ENCODE measurements around the gene METTL3. TPM values are rescaled to one million over a fixed set of nuclear protein-coding genes. Genes with fewer than 3 reads are reported as not detected.

METTL3 gene
- 24.4 and 24.5 TPM in 2 replicates for total RNA-seq

DNA sequence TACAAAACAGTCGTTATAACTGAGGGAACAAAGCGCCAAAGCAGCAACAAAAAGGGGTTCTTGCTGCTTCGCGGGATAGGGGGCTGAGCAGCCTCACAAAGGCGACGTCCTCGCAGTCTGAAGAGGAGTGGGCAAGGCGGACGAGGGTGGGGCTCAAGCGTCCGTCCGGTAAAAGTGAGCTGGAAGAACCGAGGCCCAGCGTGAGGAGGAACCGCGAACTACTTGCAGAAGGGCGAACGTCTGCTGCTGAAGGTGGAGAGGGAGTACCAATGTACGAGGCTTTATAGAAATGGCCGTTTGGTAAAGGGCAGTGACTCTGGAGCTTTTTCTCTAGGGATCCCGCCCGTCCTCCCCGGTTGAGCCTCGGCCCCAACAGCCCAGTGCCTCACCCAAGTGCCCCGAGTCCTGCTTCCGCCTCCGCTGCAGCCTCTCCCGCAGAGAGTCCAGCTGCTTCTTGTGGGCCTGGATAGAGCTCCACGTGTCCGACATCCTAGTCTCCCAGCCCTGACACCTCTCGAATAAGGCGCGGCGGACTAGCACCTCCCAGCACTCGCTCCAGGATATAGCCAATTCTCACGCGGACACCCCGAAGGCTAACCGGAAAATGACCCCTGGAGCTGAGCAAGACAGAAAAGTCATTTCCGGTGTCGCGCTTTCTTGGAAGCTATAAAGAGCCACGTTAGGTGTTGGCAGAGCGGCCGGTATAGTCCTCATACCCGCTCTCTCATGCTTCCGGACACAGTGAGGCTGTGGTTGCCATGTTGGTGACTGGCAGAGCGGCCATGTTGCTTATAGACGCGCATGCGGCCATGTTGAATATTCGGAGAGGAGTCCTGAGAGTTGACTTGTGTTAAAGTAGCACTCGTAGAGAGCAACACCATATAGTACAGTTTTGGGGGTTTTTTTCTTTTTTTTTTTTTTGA lies at the start of gene METTL3:
TSS of gene METTL3 (minus strand) at position 606 of the 923 bp plus-strand sequence. CDS start at position 489, 117 bp downstream.

DNA sequence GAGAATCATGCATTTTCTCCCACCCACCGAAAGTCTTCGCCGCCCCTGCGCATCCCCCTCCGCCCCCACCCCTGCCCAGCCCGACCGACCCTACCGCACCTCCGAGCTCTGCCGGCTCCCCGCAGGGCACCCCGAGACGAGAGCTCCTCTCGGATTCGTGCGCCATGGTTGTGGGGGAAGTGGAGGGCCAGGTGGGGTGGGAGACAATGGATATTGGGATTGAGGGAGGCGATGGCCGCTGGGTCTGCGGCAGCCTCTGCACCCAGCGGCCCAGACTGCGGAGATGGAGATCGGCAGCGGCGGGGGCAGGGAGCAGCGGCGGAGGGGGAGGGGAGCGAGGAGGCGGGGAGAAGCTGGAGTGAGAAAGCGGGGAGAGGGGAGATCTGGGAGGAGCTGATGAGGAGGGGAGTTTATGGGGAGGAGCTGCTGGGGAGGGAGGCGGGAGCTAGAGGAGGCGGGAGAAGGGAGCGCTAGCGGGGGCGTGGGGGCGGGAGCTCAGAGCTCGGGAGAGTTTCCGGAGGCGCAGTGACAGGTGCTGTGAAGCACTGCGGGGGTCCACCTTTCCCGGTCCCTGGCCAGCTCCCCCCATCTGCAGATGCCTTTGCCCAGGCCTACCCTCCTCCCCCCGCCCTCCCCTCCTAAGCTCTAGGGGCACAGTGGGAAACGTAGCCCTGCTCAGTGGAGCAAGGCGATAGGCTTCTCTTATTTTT lies 15.0 kb upstream of the METTL3 start, which contains the start of gene SALL2:
TSS of gene SALL2 (minus strand) at position 385 of the 710 bp plus-strand sequence. CDS start at position 166, 219 bp downstream.

DNA sequence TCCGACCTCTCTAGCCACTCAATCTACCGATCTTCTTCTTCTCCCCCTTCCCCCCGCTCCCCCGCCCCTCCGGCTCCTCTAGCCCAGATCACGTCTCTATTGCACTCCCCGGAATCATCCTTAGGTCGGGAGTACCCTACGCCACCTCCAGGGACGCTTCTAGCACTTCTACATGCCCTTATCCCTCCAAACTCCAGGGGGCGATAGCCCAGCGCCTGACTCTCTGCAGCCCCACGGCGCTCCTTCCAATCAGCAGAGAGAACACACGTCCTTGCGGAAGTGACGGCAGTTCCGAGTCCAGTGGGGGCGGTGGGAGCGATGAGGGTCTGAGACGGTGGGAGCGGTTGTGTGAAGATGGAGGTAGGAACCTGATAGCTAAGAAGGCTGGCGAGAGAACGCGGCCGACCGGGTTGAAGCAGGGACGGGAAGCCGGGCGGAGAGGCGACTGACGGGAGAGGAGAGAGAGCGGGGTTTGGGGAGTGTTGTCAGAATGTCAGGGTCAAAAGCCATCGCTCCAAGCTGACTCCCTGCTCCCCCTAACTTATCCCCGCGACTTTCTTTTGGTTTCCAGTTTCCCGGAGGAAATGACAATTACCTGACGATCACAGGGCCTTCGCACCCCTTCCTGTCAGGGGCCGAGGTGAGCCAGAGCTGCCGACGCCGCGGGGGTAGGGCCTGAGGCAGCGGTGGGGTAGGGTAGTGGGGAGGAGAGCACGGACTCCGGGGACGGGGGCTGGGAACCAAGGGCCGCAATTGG lies 34.0 kb downstream of the METTL3 start, which contains the start of the genes RAB2B and TOX4:
TSS of gene RAB2B (minus strand) at position 35 of the 757 bp plus-strand sequence. CDS start 87 bp downstream, outside the sequence.
TSS of gene TOX4 (plus strand) at position 271 of the 757 bp plus-strand sequence. CDS start at position 355, 84 bp downstream.

DNA sequence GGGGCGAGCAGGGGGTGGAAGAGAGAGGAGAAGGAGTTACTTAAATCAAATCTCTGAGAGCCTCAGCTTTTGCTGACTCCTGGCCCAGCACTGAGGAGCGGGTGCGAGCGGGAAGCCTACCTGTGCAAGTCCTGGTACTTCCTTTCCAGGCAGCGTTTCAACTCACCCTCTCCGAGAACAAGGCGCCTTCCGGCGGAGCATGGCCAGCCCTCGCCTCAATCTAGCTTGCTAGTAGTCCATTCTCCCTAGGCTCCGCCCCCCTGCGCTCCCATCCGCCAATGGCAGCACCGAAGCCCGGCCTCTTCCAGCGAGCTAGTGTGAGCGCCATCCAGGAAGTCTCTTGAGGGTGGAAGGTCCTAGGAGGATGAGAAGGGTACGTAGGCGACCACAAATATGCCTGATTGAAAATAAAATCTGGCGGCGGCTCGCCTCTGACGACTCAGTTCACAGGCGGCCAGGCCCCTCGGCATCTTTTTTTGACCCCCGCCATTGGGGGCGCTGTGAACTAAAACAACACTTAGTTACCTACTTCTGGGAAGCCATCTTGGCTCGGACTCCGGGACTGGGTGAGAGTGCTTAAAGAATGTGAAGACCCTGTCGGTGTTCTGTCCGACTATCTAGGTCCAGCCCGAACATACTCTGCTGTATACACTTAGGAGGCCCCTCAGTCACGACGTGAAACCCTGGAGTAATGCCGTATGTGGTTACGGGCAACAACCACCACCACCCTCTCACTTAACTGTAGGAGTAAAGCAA lies 55.0 kb downstream of the METTL3 start, which contains the start of gene CHD8:
TSS of gene CHD8 (minus strand) at position 212 of the 756 bp plus-strand sequence. CDS start 24,480 bp downstream, outside the sequence.

Other genes starting within 250 kb of the METTL3 start
- 411 and 489 TPM in 2 replicates for gene HNRNPC, start 241.9 kb downstream of the METTL3 start, total RNA-seq
- 0.12 and 0.17 TPM in 2 replicates for gene RPGRIP1, start 231.3 kb downstream of the METTL3 start, total RNA-seq
- gene SUPT16H, start 127.3 kb downstream of the METTL3 start, total RNA-seq: 34.2 and 51.9 TPM in 2 replicates
- gene CHD8, start 55.2 kb downstream of the METTL3 start, total RNA-seq: 31.0 and 38.1 TPM in 2 replicates
- gene RAB2B, start 34.4 kb downstream of the METTL3 start, total RNA-seq: 16.3 and 21.4 TPM in 2 replicates
- 25.4 and 35.8 TPM in 2 replicates for gene TOX4, start 34.1 kb downstream of the METTL3 start, total RNA-seq
- gene SALL2, start 15.0 kb upstream of the METTL3 start, total RNA-seq: 6.9 and 8.5 TPM in 2 replicates
- not detected in 2 replicates for gene OR10G3, start 68.7 kb upstream of the METTL3 start, total RNA-seq
- gene OR10G2, start 123.6 kb upstream of the METTL3 start, total RNA-seq: not detected in 2 replicates
- gene OR4E2, start 142.5 kb upstream of the METTL3 start, total RNA-seq: not detected in 2 replicates
- not detected in 2 replicates for gene OR4E1, start 162.5 kb upstream of the METTL3 start, total RNA-seq

All from pericardium fibroblast (primary cell).